Adipocyte (in vitro differentiated cells): ENCODE measurements around the gene ARHGAP40.

Experiments
- DNase-seq: peaks from one replicate; pipeline ENCODE4 v3.0.0-alpha.2; 2015; ENCODE audit warnings: low read depth
- H3K27me3 ChIP-seq: replicated peaks from 2 replicates; pipeline ENCODE4 v1.7.0; 2013; ENCODE audit warnings: mild to moderate bottlenecking, low read length, moderate library complexity; ENCODE audit not compliant: control insufficient read depth, insufficient read depth
- H3K36me3 ChIP-seq: 2 replicates; pipeline ENCODE4 v1.7.0; 2013; ENCODE audit warnings: low read length, mild to moderate bottlenecking, moderate library complexity; ENCODE audit not compliant: control insufficient read depth, insufficient read depth, severe bottlenecking
- H3K4me1 ChIP-seq: 2 replicates; pipeline ENCODE4 v1.7.0; 2013; ENCODE audit warnings: mild to moderate bottlenecking, low read length, moderate library complexity; ENCODE audit not compliant: control insufficient read depth, insufficient read depth
- H3K4me3 ChIP-seq: 2 replicates; pipeline ENCODE4 v1.7.0; 2013; ENCODE audit warnings: mild to moderate bottlenecking, low read length, moderate library complexity
- H3K9ac ChIP-seq: 2 replicates; pipeline ENCODE4 v1.7.0; 2013; ENCODE audit warnings: mild to moderate bottlenecking, low read length, moderate library complexity
- H3K9me3 ChIP-seq: 2 replicates; pipeline ENCODE4 v1.7.0; 2013; ENCODE audit warnings: mild to moderate bottlenecking, low read length, moderate library complexity; ENCODE audit not compliant: control insufficient read depth

The ARHGAP40 gene

GRCh38 chr20:38624084-38624483, 22.5 kb downstream of the ARHGAP40 start:
- no peaks in the 10 kb centered on the region for H3K36me3 ChIP-seq
- no peak overlapping the region for H3K4me3 ChIP-seq
- no peak for DNase-seq
- peaks cover 47% of the 10 kb centered on the region for H3K27me3 ChIP-seq
- H3K4me1 ChIP-seq = no peaks in the 10 kb centered on the region
- H3K9me3 ChIP-seq = peaks cover 7% of the 10 kb centered on the region
- H3K9ac ChIP-seq = no peak overlapping the region

- no peak overlapping the region for H3K4me3 ChIP-seq
Measured at GRCh38 chr20:38625896-38626295, 24.3 kb downstream of the ARHGAP40 start.

GRCh38 chr20:38626921-38627659, 25.5 kb downstream of the ARHGAP40 start:
- no peak overlapping the region for H3K4me3 ChIP-seq
- H3K27me3 ChIP-seq = peaks cover 23% of the 10 kb centered on the region
- no peak overlapping the region for H3K9ac ChIP-seq
- H3K9me3 ChIP-seq = peaks cover 7% of the 10 kb centered on the region
- H3K4me1 ChIP-seq = no peaks in the 10 kb centered on the region
- DNase-seq = no peak
- H3K36me3 ChIP-seq = no peaks in the 10 kb centered on the region

More at GRCh38 chr20:38625896-38626295, 24.3 kb downstream of the ARHGAP40 start:
- Histone ChIP-seq H3K4me1 (no peaks in the 10 kb centered on the region), H3K9ac (no peak overlapping the region), H3K9me3 (peaks cover 7% of the 10 kb centered on the region), H3K27me3 (peaks cover 30% of the 10 kb centered on the region), H3K36me3 (no peaks in the 10 kb centered on the region)
- no peak for DNase-seq

GRCh38 chr20:38628580-38629470, 27.2 kb downstream of the ARHGAP40 start:
- H3K36me3 ChIP-seq = no peaks in the 10 kb centered on the region
- peaks cover 7% of the 10 kb centered on the region for H3K9me3 ChIP-seq
- DNase-seq = no peak
- H3K27me3 ChIP-seq = peaks cover 8% of the 10 kb centered on the region
- no peak overlapping the region for H3K4me3 ChIP-seq
- no peak overlapping the region for H3K9ac ChIP-seq
- H3K4me1 ChIP-seq = no peaks in the 10 kb centered on the region

- Histone ChIP-seq H3K36me3 (no peaks in the 10 kb centered on the region), H3K9me3 (no peaks in the 10 kb centered on the region), H3K4me1 (no peaks in the 10 kb centered on the region), H3K27me3 (peaks cover 9% of the 10 kb centered on the region), H3K4me3 (no peak overlapping the region), H3K9ac (no peak overlapping the region)
- no peak for DNase-seq
Measured at GRCh38 chr20:38629979-38630378, 28.4 kb downstream of the ARHGAP40 start.

- H3K27me3 ChIP-seq = peaks cover 9% of the 10 kb centered on the region
- H3K4me1 ChIP-seq = no peaks in the 10 kb centered on the region
- no peak overlapping the region for H3K9ac ChIP-seq
- no peaks in the 10 kb centered on the region for H3K9me3 ChIP-seq
- no peak overlapping the region for H3K4me3 ChIP-seq
- no peak for DNase-seq
- H3K36me3 ChIP-seq = no peaks in the 10 kb centered on the region
Measured at GRCh38 chr20:38630727-38631126, 29.1 kb downstream of the ARHGAP40 start.

- no peak overlapping the region for H3K4me3 ChIP-seq
Measured at GRCh38 chr20:38631155-38632022, 29.8 kb downstream of the ARHGAP40 start.

GRCh38 chr20:38633577-38634093, 32.0 kb downstream of the ARHGAP40 start:
- H3K9me3 ChIP-seq = no peaks in the 10 kb centered on the region
- no peak overlapping the region for H3K9ac ChIP-seq
- no peaks in the 10 kb centered on the region for H3K4me1 ChIP-seq
- H3K4me3 ChIP-seq = no peak overlapping the region
- DNase-seq = peak; percentile 74
- H3K27me3 ChIP-seq = peaks cover 12% of the 10 kb centered on the region
- no peaks in the 10 kb centered on the region for H3K36me3 ChIP-seq

More at GRCh38 chr20:38631155-38632022, 29.8 kb downstream of the ARHGAP40 start:
- Histone ChIP-seq H3K9ac (no peak overlapping the region), H3K4me1 (no peaks in the 10 kb centered on the region), H3K9me3 (no peaks in the 10 kb centered on the region), H3K27me3 (peaks cover 9% of the 10 kb centered on the region), H3K36me3 (no peaks in the 10 kb centered on the region)
- no peak for DNase-seq

- Histone ChIP-seq H3K36me3 (no peaks in the 10 kb centered on the region), H3K9me3 (no peaks in the 10 kb centered on the region), H3K27me3 (peaks cover 31% of the 10 kb centered on the region), H3K4me1 (no peaks in the 10 kb centered on the region), H3K4me3 (no peak overlapping the region), H3K9ac (no peak overlapping the region)
- no peak for DNase-seq
Measured at GRCh38 chr20:38635721-38636288, 34.2 kb downstream of the ARHGAP40 start.

- Histone ChIP-seq H3K9ac (no peak overlapping the region), H3K4me1 (no peaks in the 10 kb centered on the region), H3K4me3 (no peak overlapping the region), H3K36me3 (no peaks in the 10 kb centered on the region), H3K9me3 (no peaks in the 10 kb centered on the region), H3K27me3 (peaks cover 58% of the 10 kb centered on the region)
- DNase-seq = no peak
Measured at GRCh38 chr20:38640521-38640920, 38.9 kb downstream of the ARHGAP40 start.
